Measurements from ENCODE around the gene ADCK2.
"Not testable (repeated sequence)": the region's sequence is repeated elsewhere in the genome, so short reads cannot be mapped to it uniquely, and the experiment has no call there.

Gene ADCK2

DNA sequence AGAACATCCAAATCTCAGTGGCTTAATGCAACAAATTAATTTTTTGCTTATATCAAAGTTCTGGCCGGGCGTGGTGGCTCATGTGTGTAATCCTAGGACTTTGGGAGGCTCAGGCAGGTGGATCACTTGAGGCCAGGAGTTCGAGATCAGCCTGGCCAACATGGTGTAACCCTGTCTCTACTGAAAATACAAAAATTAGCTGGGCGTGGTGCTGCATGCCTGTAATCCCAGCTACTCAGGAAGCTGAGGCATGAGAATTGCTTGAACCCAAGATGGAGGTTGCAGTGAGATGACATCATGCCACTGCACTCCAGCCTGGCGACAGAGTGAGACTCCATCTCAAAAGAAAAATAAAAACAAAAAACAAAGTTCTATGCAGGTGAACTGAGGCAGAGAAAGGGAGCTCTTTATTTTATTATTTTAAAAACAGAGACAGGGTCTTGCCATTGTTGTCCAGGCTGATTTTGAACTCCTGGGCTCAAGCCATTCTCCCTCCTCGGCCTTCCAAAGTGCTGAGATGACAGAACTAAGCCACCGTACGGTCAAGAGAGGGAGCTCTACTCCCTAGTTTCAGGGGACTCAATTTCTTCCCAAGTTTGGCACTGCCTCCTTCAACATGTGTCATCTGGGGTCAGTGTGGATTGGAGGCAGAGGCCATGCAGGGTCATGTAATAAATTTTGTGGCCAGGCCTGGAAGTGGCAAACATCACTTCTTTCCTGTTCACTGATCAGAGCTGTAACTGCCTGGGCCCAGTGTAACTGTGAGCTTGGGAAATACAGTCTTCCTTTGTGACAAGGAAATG is 2.4 kb downstream of the ADCK2 start:
- DNase-seq: no peak

DNA sequence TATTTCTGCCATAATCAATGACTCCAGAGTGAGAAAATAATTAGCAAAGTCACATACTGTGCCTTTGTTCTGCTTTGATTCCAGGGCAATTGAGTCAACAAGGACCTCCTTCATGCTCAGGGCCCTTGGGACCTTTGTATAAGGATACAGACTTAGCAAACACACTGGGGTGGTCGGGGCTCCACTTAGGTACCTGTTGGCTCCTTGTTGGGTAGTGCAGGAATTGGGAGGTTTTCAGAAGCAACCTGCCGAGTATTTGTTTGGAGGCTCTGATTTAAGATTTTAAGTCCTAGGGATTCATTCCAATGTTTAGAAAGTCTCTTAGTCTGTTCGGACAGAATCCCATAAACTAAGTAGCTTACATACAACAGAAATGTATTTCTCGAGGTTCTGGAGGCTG is 3.0 kb downstream of the ADCK2 start:
- DNase-seq: no peak

DNA sequence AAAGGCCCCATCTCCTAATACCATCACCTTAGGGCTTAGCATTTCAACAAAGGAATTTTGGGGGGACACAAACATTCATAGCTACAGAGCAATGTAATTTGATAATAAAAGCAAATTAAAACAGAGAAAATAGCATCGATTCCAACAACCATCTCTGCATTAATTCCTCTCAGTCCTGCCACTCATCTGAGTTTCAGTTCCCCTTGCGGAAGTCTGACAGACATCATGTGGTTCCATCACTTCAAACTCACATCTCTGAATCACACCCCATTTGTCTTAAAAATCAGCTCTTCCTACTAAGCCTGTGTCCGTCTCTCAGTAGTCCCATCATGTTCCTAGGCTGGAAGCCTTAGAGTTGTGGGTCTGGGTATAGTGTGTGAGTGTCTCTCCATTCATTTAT is 3.6 kb downstream of the ADCK2 start:
- no peak for DNase-seq

DNA sequence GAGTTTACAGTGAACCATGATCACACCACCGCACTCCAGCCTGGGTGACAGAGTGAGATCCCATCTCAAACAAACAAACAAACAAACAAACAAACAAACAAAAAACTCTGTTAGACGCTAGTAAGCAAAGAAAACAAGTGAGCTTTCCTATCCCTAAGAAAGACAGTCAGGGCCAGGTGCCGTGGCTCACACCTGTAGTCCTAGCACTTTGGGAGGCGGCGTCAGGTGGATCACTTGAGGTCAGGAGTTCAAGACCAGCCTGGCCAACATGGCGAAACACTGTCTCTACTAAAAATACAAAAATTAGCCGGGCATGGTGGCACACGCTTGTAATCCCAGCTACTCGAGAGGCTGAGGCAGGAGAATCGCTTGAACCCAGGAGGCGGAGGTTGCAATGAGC is 4.2 kb downstream of the ADCK2 start:
- DNase-seq: not testable (repeated sequence)

DNA sequence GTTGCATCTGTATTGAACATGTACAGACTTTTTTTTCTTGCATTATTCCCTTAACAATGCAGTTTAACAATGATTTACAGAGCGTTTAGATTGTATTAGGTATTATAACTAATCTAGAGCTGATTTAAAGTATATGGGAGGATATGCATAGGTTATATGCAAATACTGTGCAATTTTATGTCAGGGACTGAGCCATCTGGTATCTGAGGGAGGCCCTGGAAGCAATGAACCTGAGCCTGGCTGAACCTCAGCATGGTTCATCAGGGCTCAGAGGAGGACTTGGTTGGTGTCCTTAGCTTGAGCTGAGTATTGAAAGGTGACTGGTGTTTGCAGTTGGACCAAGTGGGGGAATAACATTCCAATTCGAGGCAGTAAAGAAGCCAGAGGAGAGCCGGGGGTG is 4.8 kb downstream of the ADCK2 start:
- DNase-seq: no peak

DNA sequence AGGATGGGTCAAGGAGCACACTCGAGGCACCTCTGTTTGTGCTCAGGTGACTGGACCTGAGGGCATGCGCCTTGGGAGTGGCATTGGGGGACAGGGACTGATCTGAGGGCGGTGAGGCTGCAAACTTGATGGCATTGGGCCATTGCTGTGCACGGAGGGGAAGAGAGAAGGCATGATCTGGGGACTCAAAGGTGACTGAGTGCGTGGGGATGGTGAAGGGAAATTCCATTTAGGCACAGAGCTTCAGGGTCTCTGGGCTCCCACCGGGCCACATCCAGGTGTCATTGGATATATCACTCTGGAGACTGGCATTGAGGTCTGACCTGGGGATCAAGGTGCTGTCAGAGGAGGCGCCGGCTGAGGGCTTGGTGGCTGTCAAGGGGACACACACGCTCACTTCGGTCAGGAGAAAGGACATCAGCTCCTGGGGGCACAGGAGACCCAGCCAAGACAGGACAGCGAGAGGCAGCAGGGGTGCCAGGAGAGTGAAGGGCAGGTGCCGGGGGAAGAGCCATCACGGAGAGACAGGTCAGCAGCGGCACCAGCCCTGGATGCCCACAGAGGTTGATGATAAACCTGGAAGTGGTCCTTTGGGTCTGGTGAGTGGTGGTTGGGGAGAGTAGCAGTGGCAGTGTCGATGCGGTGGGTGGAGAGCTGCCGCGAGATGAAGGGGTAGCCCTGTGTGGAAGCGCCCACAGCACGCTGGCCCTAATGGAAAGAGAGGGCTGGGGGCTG is 5.5 kb downstream of the ADCK2 start:
- no peak for DNase-seq

DNA sequence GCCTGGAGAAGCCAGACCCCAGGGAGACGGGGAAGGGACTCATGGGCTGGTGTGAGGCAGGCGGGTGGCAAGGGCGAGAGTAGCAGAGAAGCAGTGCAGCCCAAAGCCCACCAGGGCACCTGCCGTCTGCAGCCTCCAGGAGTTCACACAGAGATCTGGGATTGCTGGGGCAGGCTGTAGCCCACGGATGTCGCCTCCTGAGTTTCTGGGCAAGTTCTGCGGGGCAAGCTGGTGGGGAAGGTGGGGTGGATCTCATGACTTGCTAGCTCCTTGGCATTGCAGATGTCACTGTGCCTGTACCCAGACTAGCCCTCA is 6.0 kb downstream of the ADCK2 start:
- DNase-seq: no peak

DNA sequence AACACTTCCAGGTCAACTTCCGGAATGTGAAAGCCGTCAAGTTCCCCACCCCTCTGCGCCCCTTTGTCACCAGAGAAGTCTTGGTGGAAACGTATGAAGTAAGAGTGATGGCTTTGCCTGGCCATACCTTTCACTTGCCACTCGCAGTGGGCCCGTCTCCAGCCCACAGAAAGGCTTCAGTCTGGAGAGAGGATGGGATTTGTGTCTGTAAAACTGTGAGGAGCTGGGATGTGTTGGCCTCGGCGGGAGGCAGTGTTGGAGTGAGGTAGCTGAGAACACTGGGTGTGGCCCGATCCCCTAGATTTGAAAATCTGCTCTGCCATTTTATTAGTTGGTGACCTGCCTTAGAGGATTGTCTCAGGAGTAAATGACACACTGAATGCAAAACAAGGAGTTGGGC is 6.4 kb downstream of the ADCK2 start:
- DNase-seq: no peak

DNA sequence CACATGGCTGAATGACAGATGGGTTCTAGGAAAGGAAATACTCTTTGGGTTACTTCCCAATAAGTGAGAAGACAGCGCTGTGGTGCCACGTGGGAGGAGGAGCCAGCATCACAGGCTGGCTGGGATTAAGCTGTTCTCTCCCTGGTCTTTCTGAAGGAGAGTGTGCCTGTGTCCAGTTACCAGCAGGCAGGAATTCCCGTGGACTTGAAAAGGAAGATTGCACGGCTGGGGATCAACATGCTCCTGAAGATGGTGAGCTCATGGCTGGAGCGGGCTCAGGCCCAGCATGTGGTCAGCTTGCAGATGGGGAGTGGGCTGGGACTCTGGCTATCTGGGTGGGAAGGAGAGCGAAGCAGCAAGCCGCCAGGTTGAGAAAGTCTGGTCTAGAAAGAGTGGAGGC is 8.1 kb downstream of the ADCK2 start:
- DNase-seq: no peak

DNA sequence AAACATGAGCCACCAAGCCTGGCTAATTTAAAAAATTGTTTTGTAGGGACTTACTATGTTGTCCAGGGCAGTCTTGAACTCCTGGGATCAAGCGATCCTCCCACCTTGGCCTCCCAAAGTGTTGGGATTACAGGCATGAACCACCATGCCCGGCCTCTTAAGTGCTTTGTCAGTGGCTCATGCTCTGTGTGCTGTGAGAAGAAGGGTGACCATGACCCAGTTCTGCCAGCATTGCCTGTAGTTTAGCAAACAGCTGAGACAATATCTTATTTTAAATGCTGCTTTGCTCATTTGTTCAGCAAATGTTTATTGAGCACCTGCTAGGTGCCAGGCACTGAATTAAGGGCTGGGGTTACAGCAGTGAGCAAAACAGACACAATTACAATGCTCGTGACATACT is 9.0 kb downstream of the ADCK2 start:
- no peak for DNase-seq

DNA sequence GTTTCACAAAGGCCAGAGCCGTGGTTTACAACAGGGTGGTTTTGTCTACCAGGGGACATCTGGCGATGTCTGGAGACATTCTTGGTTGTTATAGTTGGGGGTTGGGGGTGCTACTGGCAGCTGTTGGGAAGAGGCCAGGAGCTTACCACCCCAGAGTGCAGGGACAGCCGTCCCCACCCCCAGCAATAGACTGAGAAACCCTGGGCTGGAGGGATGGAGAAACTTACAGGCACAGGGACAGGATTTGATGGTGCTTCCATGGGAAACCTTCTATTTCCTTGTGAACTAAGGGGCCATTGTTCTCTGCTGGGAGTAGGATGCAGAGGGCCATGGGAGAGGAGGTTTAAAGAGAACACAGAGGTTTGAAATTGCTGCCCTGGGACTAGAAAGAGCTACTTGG is 10.9 kb downstream of the ADCK2 start:
- no peak for DNase-seq

DNA sequence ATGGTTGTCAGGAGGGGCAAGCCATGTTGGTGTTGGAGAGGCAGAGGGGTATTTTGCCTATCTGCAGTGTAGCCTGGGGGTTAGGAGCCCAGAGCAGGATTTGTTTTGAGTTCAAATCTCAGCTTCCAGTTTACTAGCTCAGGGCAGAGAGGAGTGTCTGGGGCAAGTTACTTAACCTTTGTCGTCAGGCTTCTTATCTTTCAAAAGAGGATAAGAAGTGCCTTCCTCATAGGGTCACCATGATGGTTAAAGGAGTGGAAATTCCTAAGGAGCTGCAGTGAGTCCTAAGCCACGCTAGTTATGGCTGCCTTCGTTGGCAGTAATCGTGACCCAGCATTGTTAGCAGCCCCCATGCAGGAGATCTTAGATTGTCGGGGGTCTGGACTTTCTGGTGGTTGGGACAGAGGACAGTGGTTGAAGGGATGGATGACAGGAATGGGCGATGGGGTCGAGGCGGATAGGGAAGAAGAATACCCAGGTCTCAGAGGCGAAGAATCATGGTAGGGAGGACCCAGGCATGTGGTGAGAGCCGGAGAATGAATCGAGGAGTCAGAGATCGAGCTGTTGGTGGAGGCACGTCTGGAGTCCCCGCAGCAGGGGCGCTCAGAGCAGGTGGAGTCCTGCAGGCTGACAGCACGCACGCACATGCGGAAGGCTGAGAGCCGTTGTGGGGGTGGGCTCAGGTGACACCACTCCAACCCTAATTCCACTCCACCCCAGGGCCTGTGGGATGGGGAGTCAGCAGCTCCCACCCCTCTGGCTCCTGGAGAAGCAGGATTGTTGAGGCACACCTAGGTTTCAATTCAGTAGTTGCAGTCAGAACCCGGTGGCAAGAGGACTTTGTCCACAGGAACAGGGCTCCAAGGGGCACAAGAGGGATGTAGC is 11.6 kb downstream of the ADCK2 start:
- no peak for DNase-seq

DNA sequence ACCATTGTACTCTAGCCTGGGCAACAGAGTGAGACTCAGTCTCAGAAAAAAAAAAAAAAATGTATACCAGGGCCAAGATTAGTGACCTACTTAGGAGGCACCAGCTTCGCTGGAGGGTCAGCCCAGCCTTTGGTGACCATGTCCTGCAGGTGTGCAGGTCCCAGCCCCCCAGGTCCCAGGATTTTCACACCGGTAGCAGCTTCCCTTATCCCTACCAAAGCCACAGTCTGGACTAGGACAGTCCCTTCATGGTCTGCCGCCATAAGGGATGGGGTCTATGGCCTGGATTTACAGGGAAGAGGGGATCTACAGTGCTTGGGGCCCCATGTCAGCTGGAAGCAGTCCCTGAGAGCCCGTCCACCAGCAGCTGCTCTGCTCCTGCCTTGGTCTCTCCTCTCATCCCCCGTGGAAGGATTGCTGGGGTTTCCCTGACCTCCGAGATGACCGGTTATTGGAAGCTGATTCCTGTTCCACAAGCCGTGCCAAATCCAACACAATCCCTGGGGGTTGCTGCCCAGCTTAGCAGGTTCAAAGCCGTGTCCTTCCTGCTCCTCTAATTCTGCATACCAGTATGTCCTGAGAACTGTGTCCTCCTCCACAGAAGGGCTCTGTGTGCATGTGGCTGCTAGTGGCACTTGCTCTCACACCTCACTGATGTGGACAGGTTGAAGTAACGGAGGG is 12.8 kb downstream of the ADCK2 start:
- DNase-seq: no peak

DNA sequence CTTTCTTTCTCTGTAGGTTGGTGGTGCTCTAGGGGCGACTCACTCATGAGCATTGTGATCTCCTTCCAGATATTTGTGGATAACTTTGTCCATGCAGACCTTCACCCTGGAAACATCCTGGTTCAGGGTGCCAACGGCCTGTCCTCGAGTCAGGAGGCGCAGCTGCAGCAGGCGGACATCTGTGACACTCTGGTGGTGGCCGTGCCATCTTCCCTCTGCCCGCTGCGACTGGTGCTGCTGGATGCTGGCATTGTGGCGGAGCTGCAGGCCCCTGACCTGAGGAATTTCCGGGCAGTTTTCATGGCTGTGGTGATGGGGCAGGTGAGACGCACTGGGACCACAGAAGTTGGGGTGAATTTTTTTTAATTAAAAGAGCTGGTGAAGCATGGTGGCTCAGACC is 14.2 kb downstream of the ADCK2 start:
- DNase-seq: no peak

DNA sequence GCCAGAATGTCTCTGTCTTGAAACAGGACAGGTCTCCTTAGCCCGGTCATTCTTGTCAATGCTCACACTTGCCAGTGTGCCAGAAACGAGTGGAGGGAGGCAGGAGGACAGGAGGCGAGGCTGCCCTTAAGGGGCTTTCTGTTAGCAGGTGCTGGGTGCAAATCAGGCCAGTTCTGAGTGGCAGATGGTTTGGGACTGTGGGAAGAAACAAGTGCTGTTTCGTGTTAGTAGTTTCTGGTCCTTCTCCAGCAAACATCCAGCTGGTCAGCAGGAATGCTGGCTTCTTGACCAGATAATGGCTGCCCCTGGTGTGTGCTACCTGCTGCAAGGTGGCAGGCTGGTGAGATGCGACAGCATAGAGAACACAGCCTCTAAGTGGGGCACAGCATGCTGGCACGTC is 15.6 kb downstream of the ADCK2 start:
- DNase-seq: no peak

DNA sequence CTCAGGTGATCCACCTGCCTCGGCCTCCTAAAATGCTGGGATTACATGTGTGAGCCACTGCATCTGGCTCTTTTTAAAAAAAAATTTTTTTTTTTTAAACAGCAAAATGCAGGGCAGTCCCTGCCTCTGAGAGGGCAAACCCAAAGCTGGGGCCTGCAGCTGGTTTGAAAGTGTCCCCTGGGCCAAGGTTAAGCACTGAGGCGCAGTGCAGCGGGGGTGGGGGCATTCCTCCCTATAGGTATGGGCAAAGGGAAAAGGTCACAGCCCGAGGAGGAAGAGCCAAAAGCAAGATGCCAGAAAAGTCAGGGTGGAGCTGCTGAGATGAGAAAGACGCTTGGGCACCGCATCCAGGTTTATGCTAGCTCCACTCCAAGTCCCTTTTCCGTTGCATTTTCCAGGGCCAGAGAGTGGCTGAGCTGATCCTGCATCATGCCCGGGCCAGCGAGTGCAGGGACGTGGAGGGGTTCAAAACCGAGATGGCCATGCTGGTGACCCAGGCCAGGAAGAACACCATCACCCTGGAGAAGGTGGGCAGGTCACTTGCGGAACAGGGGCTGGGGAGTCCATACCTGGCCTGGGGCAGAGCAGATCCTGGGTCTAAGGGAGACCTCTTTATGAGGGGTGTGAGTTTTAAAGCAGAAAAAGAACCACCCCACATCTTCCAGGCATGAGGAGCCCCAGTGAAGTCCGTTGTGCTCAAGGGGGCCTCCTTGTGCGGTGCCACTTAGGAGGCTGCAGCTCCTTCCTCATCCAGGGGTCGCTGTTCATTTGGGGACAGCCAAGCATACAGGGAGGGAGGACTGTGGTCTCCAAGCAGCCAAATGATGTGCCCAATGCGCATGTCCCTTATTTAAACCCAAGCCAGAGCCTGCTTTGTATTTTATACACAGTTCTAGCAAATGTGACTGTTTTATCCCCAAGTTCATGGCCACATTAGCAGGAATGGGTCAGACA is 16.7 kb downstream of the ADCK2 start:
- DNase-seq: no peak

DNA sequence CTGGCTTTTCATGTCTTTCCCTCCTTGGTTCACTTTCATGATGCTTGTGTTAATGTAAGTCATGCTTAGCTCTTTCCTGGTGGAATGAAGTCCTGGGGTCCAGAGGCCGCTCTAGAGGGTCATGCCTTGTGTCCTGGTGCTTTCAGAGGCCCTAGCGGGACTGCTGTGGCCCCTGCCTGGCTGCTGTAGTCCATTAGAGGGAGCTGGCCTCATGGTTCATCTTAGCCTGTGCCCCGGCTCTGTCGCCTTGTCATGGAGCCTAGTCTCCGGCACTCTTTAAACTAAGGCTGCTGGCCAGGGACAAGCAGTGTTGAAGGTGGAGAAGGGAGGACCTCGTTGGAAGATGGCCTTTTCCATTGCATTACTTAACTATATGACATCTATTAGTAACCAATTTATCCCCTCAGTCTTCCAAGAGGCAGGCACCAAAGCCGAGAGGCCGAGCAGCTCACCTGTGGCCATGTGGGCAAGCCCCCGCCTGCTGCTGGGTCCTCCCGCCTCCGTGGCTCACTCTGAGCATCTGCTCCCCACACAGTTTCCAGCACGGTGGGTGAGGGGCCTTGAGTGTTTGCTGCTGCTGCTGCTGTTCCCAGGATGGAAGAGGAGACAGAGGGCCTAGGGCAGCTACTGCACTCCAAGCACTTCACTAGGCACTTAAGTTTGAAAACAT is 18.8 kb downstream of the ADCK2 start:
- no peak for DNase-seq

DNA sequence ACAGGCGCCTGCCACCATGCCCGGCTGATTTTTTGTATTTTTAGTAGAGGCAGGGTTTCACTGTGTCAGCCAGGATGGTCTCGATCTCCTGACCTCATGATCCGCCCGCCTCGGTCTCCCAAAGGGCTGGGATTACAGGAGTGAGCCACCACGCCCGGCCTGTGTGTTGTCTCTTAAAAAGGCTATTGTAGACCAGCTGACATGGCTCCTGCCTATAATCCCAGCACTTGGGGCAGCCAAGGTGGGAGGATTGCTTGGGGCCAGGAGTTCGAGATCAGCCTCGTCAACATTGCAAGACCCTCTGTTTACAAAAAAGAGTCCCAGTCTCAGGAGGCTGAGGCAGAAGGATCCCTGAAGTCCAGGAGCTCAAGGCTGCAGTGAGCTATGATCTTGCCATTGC is 21.1 kb downstream of the ADCK2 start:
- DNase-seq: not testable (repeated sequence)

DNA sequence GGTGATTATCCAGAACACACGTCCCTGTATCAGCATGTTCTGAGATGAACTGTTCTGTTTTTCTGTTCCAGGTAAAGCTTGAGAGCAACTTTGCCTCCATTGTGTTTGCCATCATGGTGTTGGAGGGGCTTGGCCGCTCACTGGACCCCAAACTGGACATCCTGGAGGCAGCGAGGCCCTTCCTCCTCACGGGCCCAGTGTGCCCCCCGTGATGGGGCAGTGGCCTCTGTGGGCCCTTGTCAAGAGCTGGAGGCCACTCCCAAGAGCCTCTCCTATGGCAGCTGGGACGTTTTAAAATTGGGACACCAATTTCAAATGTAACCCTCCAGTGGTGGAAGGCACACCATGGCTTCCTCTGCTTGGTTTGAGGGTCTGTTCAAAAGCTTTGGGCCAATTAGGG is 21.8 kb downstream of the ADCK2 start:
- DNase-seq: no peak

DNA sequence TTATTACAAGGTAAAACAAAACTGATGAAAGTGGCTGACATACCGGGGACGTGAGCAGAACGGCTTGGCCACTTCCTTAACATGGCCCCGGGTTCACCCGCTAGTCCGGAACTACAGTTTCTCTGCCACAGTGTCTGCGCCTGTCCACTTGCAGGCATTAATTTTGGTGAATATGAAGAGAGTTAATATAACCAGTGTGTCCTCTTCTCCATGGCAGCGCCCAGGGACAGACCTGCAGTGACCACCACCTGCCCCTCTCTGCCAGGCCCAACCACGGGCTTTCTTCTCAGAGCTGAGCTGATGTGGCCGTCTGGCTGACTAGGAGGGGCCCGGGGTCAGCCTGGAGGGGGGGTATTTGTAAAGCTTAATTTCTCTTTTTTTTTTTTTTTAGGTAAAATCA is 22.6 kb downstream of the ADCK2 start:
- DNase-seq: no peak

DNA sequence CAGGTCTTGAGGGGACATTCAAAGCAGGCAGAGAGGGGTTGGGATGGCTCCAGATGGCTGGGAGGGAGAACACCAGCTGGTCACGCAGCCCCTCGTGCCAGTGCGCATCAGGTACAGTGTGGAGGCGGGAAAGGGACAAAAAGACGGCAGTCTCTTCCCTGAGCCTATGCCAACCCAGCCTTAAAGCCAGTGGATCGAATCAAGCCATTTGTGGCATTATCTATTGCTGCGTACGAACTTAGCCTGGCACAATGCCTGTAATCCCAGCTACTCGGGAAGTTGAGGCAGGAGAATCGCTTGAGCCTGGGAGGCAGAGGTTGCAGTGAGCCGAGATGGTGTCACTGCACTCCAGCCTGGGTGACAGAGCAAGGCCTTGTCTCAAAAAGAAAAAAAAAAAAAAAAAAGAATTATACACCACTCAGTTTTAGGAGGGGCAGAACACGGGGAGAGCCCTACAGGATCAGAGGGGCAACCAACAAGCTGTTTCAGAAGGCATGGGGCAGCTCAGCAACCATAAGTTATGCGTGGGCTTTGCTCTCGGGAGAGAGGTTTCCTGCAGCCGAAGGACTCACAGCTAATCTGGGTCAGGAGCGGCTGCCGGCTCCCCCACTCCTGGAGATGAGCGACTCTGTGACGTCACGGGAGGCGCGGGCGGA is 23.4 kb downstream of the ADCK2 start:
- DNase-seq: no peak

Measured in left hindlimb (tissue), 1 donor.